ENCODE measurements around the gene PHETA2. TPM values are rescaled to one million over a fixed set of nuclear protein-coding genes. Genes with fewer than 3 reads are reported as not detected.

Gene PHETA2
- total and polyA plus RNA-seq, 2 of the 13 experiments (the other 11 are each of a cell fraction or from before 2014, with no cell fraction given) = 0.07 TPM; not detected in 1

GRCh38 chr22:42070517-42071422 is 3.3 kb upstream of the PHETA2 start, which contains the start of gene NAGA (continued):
- TF ChIP-seq PITX1 (CRISPR knock-in tag; IDR thresholded peaks at IDR 0.05) (peak; percentile 91), ZNF839 (CRISPR knock-in tag; IDR thresholded peaks at IDR 0.05; ENCODE audit: borderline replicate concordance) (no peak), PAXIP1 (CRISPR knock-in tag; conservative IDR thresholded peaks at IDR 0.05) (peak; percentile 58; the same call in 1 of the 2 replicates), TOPORS (CRISPR knock-in tag; IDR thresholded peaks at IDR 0.05) (peak; percentile 92), HDAC2 (CRISPR knock-in tag; IDR thresholded peaks at IDR 0.05) (peak; percentile 68; the same call in 1 of the 2 replicates), ZNF503 (CRISPR knock-in tag; IDR thresholded peaks at IDR 0.05) (0 out of 2 replicates have a peak, but pooled peaks have one; percentile 32), RAD21 (CRISPR knock-in tag; IDR thresholded peaks at IDR 0.05) (no peak), ZNF598 (CRISPR knock-in tag; IDR thresholded peaks at IDR 0.05; ENCODE audit: borderline replicate concordance) (peak; percentile 61; the same call in 1 of the 2 replicates), ZNF776 (CRISPR knock-in tag; IDR thresholded peaks at IDR 0.05) (peak; percentile 53; the same call in 1 of the 2 replicates), ZFP36L2 (CRISPR knock-in tag; IDR thresholded peaks at IDR 0.05) (no peak), ARNT2 (CRISPR knock-in tag; IDR thresholded peaks at IDR 0.05; ENCODE audit: low read depth) (peak; percentile 42; the same call in 1 of the 2 replicates), REL (CRISPR knock-in tag; conservative IDR thresholded peaks at IDR 0.05) (0 out of 2 replicates have a peak, but pooled peaks have one; percentile 72), ERF (CRISPR knock-in tag; IDR thresholded peaks at IDR 0.05) (peak; percentile 87), BATF2 (CRISPR knock-in tag; IDR thresholded peaks at IDR 0.05) (peak; percentile 78; the same call in 1 of the 2 replicates), ZKSCAN8 (CRISPR knock-in tag; IDR thresholded peaks at IDR 0.05; ENCODE audit: borderline replicate concordance) (0 out of 2 replicates have a peak, but pooled peaks have one; percentile 30), ATF7 (IDR thresholded peaks at IDR 0.05) (no peak), ATF7 (CRISPR knock-in tag; IDR thresholded peaks at IDR 0.05) (no peak), ZBTB3 (CRISPR knock-in tag; IDR thresholded peaks at IDR 0.05; ENCODE audit: borderline replicate concordance, low read depth) (peak; percentile 78; the same call in 1 of the 2 replicates), AHR (CRISPR knock-in tag; IDR thresholded peaks at IDR 0.05) (peak; percentile 85; the same call in 1 of the 2 replicates)
- TF ChIP-seq, protein P1, sequence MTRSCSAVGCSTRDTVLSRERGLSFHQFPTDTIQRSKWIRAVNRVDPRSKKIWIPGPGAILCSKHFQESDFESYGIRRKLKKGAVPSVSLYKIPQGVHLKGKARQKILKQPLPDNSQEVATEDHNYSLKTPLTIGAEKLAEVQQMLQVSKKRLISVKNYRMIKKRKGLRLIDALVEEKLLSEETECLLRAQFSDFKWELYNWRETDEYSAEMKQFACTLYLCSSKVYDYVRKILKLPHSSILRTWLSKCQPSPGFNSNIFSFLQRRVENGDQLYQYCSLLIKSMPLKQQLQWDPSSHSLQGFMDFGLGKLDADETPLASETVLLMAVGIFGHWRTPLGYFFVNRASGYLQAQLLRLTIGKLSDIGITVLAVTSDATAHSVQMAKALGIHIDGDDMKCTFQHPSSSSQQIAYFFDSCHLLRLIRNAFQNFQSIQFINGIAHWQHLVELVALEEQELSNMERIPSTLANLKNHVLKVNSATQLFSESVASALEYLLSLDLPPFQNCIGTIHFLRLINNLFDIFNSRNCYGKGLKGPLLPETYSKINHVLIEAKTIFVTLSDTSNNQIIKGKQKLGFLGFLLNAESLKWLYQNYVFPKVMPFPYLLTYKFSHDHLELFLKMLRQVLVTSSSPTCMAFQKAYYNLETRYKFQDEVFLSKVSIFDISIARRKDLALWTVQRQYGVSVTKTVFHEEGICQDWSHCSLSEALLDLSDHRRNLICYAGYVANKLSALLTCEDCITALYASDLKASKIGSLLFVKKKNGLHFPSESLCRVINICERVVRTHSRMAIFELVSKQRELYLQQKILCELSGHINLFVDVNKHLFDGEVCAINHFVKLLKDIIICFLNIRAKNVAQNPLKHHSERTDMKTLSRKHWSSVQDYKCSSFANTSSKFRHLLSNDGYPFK (CRISPR knock-in tag; IDR thresholded peaks at IDR 0.05; ENCODE audit: borderline replicate concordance) = peak; percentile 85
